Thoracic aorta (tissue), 2 donors: ENCODE measurements around the gene FAR2. TPM values are rescaled to one million over a fixed set of nuclear protein-coding genes. Genes with fewer than 3 reads are reported as not detected.

Experiments used
- ATAC-seq: fragments of 150-250 bp; one replicate; pipeline ENCODE4 v1.8.0; 2017; ENCODE audit warnings: low read depth; ENCODE audit not compliant: insufficient number of reproducible peaks, low FRiP score
- DNase-seq: peaks from one replicate; pipeline ENCODE4 v3.0.0-alpha.2; 2020; ENCODE audit warnings: low spot score
- H3K27ac ChIP-seq, 2 donors: fragments of 200-600 bp; sonication (generic); 1 replicate in 1 of 2; 2 replicates in 1 of 2; pipeline ENCODE4 v1.5.1; 2016; ENCODE audit warnings: mild to moderate bottlenecking in 2 of 2, moderate library complexity in 2 of 2
- H3K27me3 ChIP-seq: fragments of 200-600 bp; sonication (generic); replicated peaks from 2 replicates; pipeline ENCODE4 v1.6.0; 2016; ENCODE audit warnings: mild to moderate bottlenecking; ENCODE audit not compliant: insufficient read depth
- H3K36me3 ChIP-seq: fragments of 200-600 bp; sonication (generic); one replicate; pipeline ENCODE4 v1.5.1; 2016
- H3K4me1 ChIP-seq, 2 donors: fragments of 200-600 bp; sonication (generic); 1 replicate in 1 of 2; 2 replicates in 1 of 2; pipeline versions ENCODE4 v1.5.1 to v1.6.0; 2016; ENCODE audit warnings: low read depth in 2 of 2, mild to moderate bottlenecking in 1 of 2; ENCODE audit not compliant: control insufficient read depth in 1 of 2
- H3K4me3 ChIP-seq: fragments of 200-600 bp; sonication (generic); 2 replicates; pipeline ENCODE4 v1.5.1; 2016; ENCODE audit warnings: mild to moderate bottlenecking
- H3K9me3 ChIP-seq: fragments of 200-600 bp; sonication (generic); 2 replicates; pipeline ENCODE4 v1.5.1; 2016
- total RNA-seq, 2 donors: library from RNA; depleted of rRNA; stranded (reverse); fragments of >200 nt; gene quantifications; one replicate each; pipeline versions ENCODE4 v1.1.0 to v1.2.3, GENCODE V29; 2016
- TF ChIP-seq, protein P1 (sequence below): fragments of 200-600 bp; sonication (generic); IDR thresholded peaks from one replicate; pipeline ENCODE4 v1.5.1; 2019; ENCODE audit warnings: antibody characterized with exemption

The FAR2 gene
- total RNA-seq, 2 donors from 2014 or later, result 8.5 to 16.9 TPM

DNA sequence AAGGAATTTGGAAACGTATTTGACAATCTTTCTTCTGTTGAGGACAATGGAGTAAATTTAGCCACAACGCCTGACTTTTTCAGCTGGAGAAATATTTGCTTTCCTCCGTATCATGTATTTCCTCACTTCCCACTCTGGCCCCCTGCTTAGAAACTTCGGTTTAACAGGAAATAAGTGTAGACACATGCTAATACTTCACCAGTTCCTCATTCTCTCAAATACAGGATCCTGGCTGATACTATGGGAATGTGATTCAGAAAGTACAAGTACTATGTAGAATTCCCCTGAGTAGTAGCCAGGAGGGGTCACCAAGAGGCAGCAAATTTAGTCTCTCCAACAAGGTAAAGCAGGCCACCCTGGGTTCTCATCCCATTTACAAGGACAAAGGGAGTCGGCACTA is 58.0 kb downstream of the FAR2 start:
- Histone ChIP-seq H3K9me3 (no peaks in the 10 kb centered on the region), H3K36me3 (no peaks in the 10 kb centered on the region), H3K4me1 (no peaks in the 10 kb centered on the region), H3K4me3 (no peak overlapping the region), H3K27ac (no peak overlapping the region), H3K27me3 (no peaks in the 10 kb centered on the region)
- DNase-seq, result no peak
- ATAC-seq, result no peak
- TF ChIP-seq, protein P1, sequence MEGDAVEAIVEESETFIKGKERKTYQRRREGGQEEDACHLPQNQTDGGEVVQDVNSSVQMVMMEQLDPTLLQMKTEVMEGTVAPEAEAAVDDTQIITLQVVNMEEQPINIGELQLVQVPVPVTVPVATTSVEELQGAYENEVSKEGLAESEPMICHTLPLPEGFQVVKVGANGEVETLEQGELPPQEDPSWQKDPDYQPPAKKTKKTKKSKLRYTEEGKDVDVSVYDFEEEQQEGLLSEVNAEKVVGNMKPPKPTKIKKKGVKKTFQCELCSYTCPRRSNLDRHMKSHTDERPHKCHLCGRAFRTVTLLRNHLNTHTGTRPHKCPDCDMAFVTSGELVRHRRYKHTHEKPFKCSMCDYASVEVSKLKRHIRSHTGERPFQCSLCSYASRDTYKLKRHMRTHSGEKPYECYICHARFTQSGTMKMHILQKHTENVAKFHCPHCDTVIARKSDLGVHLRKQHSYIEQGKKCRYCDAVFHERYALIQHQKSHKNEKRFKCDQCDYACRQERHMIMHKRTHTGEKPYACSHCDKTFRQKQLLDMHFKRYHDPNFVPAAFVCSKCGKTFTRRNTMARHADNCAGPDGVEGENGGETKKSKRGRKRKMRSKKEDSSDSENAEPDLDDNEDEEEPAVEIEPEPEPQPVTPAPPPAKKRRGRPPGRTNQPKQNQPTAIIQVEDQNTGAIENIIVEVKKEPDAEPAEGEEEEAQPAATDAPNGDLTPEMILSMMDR, result no peak

DNA sequence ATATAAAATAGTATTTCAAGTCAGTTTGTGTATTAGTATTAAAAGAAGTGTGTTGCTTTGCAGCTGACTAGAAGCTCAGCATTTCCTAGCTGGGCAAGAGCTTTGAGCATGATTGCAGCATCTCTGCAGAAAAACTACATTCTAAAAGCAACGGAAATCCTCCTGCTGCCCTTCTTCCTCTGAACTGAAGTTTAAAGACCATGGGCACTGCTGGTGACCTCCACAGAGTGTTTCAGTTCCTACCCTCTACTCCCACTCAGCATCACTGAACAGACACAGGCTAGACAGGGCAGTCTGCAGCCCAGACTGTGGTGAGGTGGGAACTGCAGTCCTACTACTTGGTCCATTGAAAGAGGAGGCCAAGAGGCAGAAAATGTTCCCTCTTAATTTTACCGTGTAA is 59.0 kb downstream of the FAR2 start:
- Histone ChIP-seq H3K36me3 (no peaks in the 10 kb centered on the region), H3K9me3 (no peaks in the 10 kb centered on the region), H3K27me3 (no peaks in the 10 kb centered on the region), H3K4me1 (no peaks in the 10 kb centered on the region), H3K27ac (no peak overlapping the region), H3K4me3 (no peak overlapping the region)
- TF ChIP-seq, protein P1, result no peak
- ATAC-seq, result no peak
- no peak for DNase-seq

GRCh38 chr12:29208936-29209701 is 60.0 kb downstream of the FAR2 start:
- Histone ChIP-seq H3K4me1 (no peaks in the 10 kb centered on the region), H3K9me3 (no peaks in the 10 kb centered on the region), H3K4me3 (no peak overlapping the region), H3K27me3 (no peaks in the 10 kb centered on the region), H3K27ac (no peak overlapping the region), H3K36me3 (no peaks in the 10 kb centered on the region)
- ATAC-seq, result no peak
- TF ChIP-seq, protein P1, result no peak
- no peak for DNase-seq

- H3K9me3 ChIP-seq, result no peaks in the 10 kb centered on the region
- H3K27me3 ChIP-seq, result no peaks in the 10 kb centered on the region
- no peak overlapping the region for H3K4me3 ChIP-seq
- H3K36me3 ChIP-seq, result no peaks in the 10 kb centered on the region
- TF ChIP-seq, protein P1, result no peak
- peaks cover 0 to 1% of the 10 kb centered on the region in 2 donors for H3K4me1 ChIP-seq
- no peak for ATAC-seq
- no peak for DNase-seq
- no peak overlapping the region for H3K27ac ChIP-seq
Measured at GRCh38 chr12:29211696-29212095, 62.6 kb downstream of the FAR2 start.

DNA sequence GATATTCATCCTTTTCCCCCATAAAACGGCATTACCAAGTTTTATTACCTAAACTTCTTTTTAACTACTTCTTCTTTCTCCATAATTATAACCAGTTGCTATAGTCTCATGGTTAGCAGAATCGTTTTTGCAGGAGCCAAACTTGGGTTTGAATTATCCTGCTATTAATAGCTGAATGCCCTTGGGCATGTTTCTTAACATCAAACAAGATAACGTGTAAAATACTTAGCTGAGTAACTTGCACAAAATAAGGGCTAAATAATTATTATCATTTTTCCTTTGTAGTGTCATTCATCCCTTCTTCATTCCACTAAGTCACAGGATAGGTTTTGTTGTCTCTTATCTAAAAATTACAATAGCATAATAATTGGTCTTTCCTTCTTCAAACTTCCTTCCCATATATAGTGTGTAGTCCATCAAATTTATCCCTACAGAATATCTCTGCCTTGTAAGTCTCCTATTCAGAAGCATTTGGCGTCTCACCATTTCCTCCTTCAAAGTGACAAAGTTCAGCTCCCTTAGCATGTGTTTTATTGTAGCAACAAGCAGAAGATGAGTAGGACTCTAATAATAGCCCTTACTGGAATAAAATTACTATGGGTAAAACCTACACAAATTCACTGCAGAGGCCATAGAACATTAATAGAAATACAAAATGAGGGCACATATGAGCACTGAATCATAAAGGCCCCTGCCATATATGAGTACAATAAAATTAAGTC is 63.8 kb downstream of the FAR2 start:
- Histone ChIP-seq H3K4me3 (no peak overlapping the region), H3K27ac (no peak overlapping the region), H3K4me1 (peaks cover 0 to 4% of the 10 kb centered on the region in 2 donors), H3K36me3 (no peaks in the 10 kb centered on the region), H3K27me3 (no peaks in the 10 kb centered on the region), H3K9me3 (no peaks in the 10 kb centered on the region)
- no peak for ATAC-seq
- TF ChIP-seq, protein P1, result no peak
- no peak for DNase-seq
